ENCODE data around the gene COL6A2. TPM values are rescaled to one million over a fixed set of nuclear protein-coding genes. Genes with fewer than 3 reads are reported as not detected.

COL6A2 gene
- total and polyA plus RNA-seq, 2 of the 13 experiments (the other 11 are each of a cell fraction or from before 2014, with no cell fraction given): 0.07 to 0.41 TPM

DNA sequence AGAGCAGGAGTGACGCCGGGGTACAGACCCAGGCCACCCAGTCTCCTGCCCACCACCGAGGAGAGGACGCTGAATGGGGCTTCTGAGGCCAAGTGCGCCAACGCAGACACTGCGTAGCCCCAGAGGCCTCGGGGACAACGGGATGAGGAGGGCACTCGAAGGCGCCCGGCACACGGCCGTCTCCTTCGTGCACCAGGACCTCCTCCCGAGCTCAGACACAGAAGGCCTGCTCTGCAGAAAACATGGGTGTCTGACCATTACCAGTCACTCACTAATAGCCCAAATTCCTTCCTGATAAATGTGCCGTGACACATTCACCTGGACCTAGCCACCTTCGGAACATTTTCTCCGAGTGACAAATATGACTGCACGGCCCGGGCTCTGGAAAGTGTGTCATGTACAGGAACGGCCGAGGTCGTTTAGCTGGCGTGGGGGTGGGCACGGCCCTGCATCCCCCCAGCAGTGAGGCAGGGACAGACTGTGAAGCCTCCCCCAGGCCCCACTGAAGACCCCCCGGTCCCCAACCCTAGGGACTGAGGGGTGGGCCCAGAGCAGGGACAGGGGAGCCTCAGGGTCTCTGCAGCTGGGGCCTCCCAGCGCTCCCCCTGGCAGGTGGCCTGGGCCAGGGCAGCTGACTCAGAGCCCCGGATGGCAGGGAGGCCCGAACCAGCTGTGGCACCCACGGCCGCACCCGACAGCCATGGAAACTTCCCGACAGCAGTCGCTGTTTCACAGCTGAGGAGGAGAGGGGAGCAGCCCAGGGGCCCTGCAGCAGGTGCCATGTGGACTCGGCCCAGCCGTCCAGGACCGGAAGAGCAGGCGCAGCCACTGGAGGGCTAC lies 16.7 kb upstream of the COL6A2 start:
- Histone ChIP-seq H3K4me1 (ENCODE audit: insufficient read depth, low read length) (peaks cover 11% of the 10 kb centered on the region; the same call in 1 of the 2 replicates), H4K20me1 (ENCODE audit: insufficient read depth, low read length) (no peaks in the 10 kb centered on the region), H3K4me2 (ENCODE audit: low read depth, low read length) (no peak overlapping the region), H3K36me3 (replicated peaks in 1 of 2; ENCODE audit: control insufficient read depth in 1 of 2, insufficient read depth in 2 of 2, low read length in 2 of 2) (no peaks in the 10 kb centered on the region), H3K27me3 (ENCODE audit: control insufficient read depth in 1 of 2, insufficient read depth in 2 of 2, low read length in 2 of 2) (peaks cover 20 to 55% of the 10 kb centered on the region in 2 experiments; a peak in 4 of 5 replicates), H3K9me3 (ENCODE audit: low read length) (no peaks in the 10 kb centered on the region), H2AFZ (ENCODE audit: low read length) (no peak overlapping the region), H3K27ac (ENCODE audit: extremely low read length, insufficient read depth, low read length) (no peak overlapping the region), H3K79me2 (ENCODE audit: insufficient read depth, low read length) (no peaks in the 10 kb centered on the region), H3K9ac (ENCODE audit: insufficient read depth, low read depth, low read length) (no peak overlapping the region), H3K4me3 (replicated peaks in 1 of 3; ENCODE audit: insufficient read depth in 1 of 3, low read depth in 2 of 3, low read length in 3 of 3) (no peak overlapping the region)
- WGBS (ENCODE audit: low lambda C conversion rate): 25% methylated on average over 7 of the region's 39 CpGs
- ChIA-PET CTCF (ENCODE audit: low intra/inter-chr PET ratio, low total read pairs) (no interaction called here), POLR2A (no interaction called here)
- BruUV-seq (replicated peaks): no TSS peak
- intact Hi-C loops (cut with micrococcal nuclease; ENCODE audit: unreplicated experiment): no loop called here
- no peak for TF ChIP-seq XRCC5 (optimal IDR thresholded peaks at IDR 0.05; ENCODE audit: low read length)
- TF ChIP-seq, protein P1, sequence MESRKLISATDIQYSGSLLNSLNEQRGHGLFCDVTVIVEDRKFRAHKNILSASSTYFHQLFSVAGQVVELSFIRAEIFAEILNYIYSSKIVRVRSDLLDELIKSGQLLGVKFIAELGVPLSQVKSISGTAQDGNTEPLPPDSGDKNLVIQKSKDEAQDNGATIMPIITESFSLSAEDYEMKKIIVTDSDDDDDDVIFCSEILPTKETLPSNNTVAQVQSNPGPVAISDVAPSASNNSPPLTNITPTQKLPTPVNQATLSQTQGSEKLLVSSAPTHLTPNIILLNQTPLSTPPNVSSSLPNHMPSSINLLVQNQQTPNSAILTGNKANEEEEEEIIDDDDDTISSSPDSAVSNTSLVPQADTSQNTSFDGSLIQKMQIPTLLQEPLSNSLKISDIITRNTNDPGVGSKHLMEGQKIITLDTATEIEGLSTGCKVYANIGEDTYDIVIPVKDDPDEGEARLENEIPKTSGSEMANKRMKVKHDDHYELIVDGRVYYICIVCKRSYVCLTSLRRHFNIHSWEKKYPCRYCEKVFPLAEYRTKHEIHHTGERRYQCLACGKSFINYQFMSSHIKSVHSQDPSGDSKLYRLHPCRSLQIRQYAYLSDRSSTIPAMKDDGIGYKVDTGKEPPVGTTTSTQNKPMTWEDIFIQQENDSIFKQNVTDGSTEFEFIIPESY (CRISPR knock-in tag; IDR thresholded peaks at IDR 0.05): peak; percentile 83; the same call in 1 of the 2 replicates
- ATAC-seq: peak; percentile 51
- in situ Hi-C loops (cut with HindIII; ENCODE audit: extremely low pct_ligation_motif_present, low pct_unique_long_range_greater_than_20kb): no loop called here
- FAIRE-seq: no peak
- no peak for DNase-seq (ENCODE audit: low spot score)

DNA sequence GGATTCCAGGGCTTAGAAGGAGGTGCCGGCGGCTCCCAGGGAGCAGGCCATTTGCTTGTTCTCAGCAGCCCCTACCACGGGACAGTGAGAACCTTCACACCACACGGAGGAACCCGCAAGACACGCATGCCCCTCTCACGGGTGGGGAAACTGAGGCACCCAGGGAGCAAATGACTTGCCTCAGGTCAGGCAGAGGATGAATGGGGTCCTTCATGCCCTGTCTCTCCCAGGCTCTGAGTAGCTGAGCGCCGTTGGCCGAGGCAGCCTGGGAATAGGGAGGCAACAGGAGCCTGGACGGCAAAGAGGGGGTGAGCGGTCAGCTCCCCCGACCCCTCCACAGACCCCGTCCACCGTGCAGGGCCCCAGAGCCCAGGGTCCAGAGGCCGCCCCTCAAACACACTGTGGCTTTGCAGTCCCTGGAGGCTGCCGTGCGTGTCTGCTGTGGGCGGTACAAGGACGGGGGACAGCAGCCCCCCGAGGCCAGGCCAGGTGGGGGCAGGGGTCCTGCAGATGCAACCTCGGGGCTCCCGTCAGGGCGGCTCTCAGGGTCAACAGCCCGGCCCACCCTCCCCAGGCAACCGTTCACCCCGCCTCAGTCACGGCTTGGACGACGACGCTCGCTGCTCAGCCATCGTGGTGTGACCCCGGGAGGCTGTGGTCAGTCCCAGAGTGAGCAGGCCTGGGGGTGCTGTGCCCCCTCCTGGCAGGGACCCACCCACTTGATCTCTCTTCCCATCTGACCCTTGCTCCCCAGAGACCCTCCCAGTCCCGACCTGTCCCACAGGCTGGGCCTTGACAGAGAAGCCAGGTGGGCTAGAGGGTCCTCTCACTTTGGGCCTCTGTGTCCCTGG lies 15.8 kb upstream of the COL6A2 start:
- Histone ChIP-seq H3K27me3 (ENCODE audit: control insufficient read depth in 1 of 2, insufficient read depth in 2 of 2, low read length in 2 of 2) (peaks cover 20 to 55% of the 10 kb centered on the region in 2 experiments; a peak in 4 of 5 replicates), H3K9ac (ENCODE audit: insufficient read depth, low read depth, low read length) (no peak overlapping the region), H4K20me1 (ENCODE audit: insufficient read depth, low read length) (no peaks in the 10 kb centered on the region), H3K79me2 (ENCODE audit: insufficient read depth, low read length) (no peaks in the 10 kb centered on the region), H3K4me3 (replicated peaks in 1 of 3; ENCODE audit: insufficient read depth in 1 of 3, low read depth in 2 of 3, low read length in 3 of 3) (no peak overlapping the region), H3K36me3 (replicated peaks in 1 of 2; ENCODE audit: control insufficient read depth in 1 of 2, insufficient read depth in 2 of 2, low read length in 2 of 2) (no peaks in the 10 kb centered on the region), H3K27ac (ENCODE audit: extremely low read length, insufficient read depth, low read length) (no peak overlapping the region), H3K9me3 (ENCODE audit: low read length) (no peaks in the 10 kb centered on the region), H3K4me1 (ENCODE audit: insufficient read depth, low read length) (peaks cover 11% of the 10 kb centered on the region; the same call in 1 of the 2 replicates), H2AFZ (ENCODE audit: low read length) (no peak overlapping the region), H3K4me2 (ENCODE audit: low read depth, low read length) (no peak overlapping the region)
- 30% methylated on average over 4 of the region's 35 CpGs for WGBS (ENCODE audit: low lambda C conversion rate)
- DNase-seq (ENCODE audit: low spot score) (no peak), FAIRE-seq (no peak), ATAC-seq (no peak; the same call in 2 of the 3 replicates)
- POLR2A ChIA-PET: no interaction called here
- CTCF ChIA-PET (ENCODE audit: low intra/inter-chr PET ratio, low total read pairs): no interaction called here
- in situ Hi-C loops (cut with HindIII; ENCODE audit: extremely low pct_ligation_motif_present, low pct_unique_long_range_greater_than_20kb): no loop called here
- intact Hi-C loops (cut with micrococcal nuclease; ENCODE audit: unreplicated experiment): no loop called here
- BruUV-seq (replicated peaks): no TSS peak
- TF ChIP-seq, protein P2, sequence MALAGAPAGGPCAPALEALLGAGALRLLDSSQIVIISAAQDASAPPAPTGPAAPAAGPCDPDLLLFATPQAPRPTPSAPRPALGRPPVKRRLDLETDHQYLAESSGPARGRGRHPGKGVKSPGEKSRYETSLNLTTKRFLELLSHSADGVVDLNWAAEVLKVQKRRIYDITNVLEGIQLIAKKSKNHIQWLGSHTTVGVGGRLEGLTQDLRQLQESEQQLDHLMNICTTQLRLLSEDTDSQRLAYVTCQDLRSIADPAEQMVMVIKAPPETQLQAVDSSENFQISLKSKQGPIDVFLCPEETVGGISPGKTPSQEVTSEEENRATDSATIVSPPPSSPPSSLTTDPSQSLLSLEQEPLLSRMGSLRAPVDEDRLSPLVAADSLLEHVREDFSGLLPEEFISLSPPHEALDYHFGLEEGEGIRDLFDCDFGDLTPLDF (CRISPR knock-in tag; IDR thresholded peaks at IDR 0.05): no peak
- TF ChIP-seq ARNTL (CRISPR knock-in tag; IDR thresholded peaks at IDR 0.05) (no peak), SRF (IDR thresholded peaks at IDR 0.05; ENCODE audit: low read depth, low read length) (no peak), SP2 (CRISPR knock-in tag; IDR thresholded peaks at IDR 0.05) (no peak)
- TF ChIP-seq, protein P3, sequence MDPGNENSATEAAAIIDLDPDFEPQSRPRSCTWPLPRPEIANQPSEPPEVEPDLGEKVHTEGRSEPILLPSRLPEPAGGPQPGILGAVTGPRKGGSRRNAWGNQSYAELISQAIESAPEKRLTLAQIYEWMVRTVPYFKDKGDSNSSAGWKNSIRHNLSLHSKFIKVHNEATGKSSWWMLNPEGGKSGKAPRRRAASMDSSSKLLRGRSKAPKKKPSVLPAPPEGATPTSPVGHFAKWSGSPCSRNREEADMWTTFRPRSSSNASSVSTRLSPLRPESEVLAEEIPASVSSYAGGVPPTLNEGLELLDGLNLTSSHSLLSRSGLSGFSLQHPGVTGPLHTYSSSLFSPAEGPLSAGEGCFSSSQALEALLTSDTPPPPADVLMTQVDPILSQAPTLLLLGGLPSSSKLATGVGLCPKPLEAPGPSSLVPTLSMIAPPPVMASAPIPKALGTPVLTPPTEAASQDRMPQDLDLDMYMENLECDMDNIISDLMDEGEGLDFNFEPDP (CRISPR knock-in tag; conservative IDR thresholded peaks at IDR 0.05): 0 out of 2 replicates have a peak, but pooled peaks have one; percentile 62
- TF ChIP-seq, protein P4, sequence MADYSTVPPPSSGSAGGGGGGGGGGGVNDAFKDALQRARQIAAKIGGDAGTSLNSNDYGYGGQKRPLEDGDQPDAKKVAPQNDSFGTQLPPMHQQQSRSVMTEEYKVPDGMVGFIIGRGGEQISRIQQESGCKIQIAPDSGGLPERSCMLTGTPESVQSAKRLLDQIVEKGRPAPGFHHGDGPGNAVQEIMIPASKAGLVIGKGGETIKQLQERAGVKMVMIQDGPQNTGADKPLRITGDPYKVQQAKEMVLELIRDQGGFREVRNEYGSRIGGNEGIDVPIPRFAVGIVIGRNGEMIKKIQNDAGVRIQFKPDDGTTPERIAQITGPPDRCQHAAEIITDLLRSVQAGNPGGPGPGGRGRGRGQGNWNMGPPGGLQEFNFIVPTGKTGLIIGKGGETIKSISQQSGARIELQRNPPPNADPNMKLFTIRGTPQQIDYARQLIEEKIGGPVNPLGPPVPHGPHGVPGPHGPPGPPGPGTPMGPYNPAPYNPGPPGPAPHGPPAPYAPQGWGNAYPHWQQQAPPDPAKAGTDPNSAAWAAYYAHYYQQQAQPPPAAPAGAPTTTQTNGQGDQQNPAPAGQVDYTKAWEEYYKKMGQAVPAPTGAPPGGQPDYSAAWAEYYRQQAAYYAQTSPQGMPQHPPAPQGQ (CRISPR knock-in tag; IDR thresholded peaks at IDR 0.05; ENCODE audit: borderline replicate concordance): no peak
